Gastrocnemius medialis (tissue), 4 donors: Measurements from ENCODE around the gene TLR9. TPM values are rescaled to one million over a fixed set of nuclear protein-coding genes. Genes with fewer than 3 reads are reported as not detected.

Source experiments
- ATAC-seq, 2 donors: fragments of 150-250 bp; one replicate each; pipeline ENCODE4 v1.9.1; 2016
- DNase-seq, 2 donors: peaks; one replicate each; pipeline ENCODE4 v3.0.0-alpha.2; 2019
- H3K27ac ChIP-seq, 4 donors: fragments of 200-600 bp; sonication (generic); 1 replicate in 1 of 4; 2 replicates in 3 of 4; pipeline ENCODE4 v1.5.1; 2016 to 2018; ENCODE audit warnings: mild to moderate bottlenecking in 2 of 4, moderate library complexity in 1 of 4
- H3K27me3 ChIP-seq, 3 donors: fragments of 200-600 bp; sonication (generic) in 2 of 3; 1 replicate in 1 of 3; 2 replicates in 2 of 3; pipeline versions ENCODE4 v1.5.1 to v1.6.0; 2016 to 2019; ENCODE audit warnings: mild to moderate bottlenecking in 1 of 3, moderate library complexity in 1 of 3
- H3K36me3 ChIP-seq, 2 donors: fragments of 200-600 bp; sonication (generic) in 1 of 2; one replicate each; pipeline ENCODE4 v1.5.1; 2017 to 2018
- H3K4me1 ChIP-seq, 2 donors: fragments of 200-600 bp; sonication (generic) in 1 of 2; one replicate each; pipeline ENCODE4 v1.5.1; 2016 to 2017; ENCODE audit warnings: mild to moderate bottlenecking in 2 of 2
- H3K4me3 ChIP-seq, 4 donors: fragments of 200-600 bp; sonication (generic) in 3 of 4; 1 replicate in 1 of 4; 2 replicates in 3 of 4; pipeline ENCODE4 v1.5.1; 2016 to 2019; ENCODE audit warnings: mild to moderate bottlenecking in 2 of 4
- H3K9me3 ChIP-seq, 3 donors: fragments of 200-600 bp; sonication (generic) in 2 of 3; 1 replicate in 1 of 3; 2 replicates in 2 of 3; pipeline ENCODE4 v1.5.1; 2016 to 2019
- CTCF ChIP-seq, 5 experiments: fragments of 450-650 bp in 3 of 5; fragments of 200-600 bp in 2 of 5; sonication (generic) in 2 of 5; IDR thresholded peaks in 4 of 5; conservative IDR thresholded peaks in 1 of 5; 1 replicate in 4 of 5; 2 replicates in 1 of 5; pipeline ENCODE4 v1.5.1; 2016 to 2019; ENCODE audit warnings: antibody characterized with exemption in 5 of 5, mild to moderate bottlenecking in 3 of 5, moderate library complexity in 3 of 5
- POLR2A ChIP-seq, 2 donors: fragments of 450-650 bp; IDR thresholded peaks; one replicate each; pipeline ENCODE4 v1.6.1; 2017; ENCODE audit warnings: antibody characterized with exemption in 2 of 2, mild to moderate bottlenecking in 2 of 2, moderate library complexity in 2 of 2
- in situ Hi-C, 4 donors: fragments of 200-750 bp; cut with MboI; loops; one replicate each; pipeline versions ENCODE4 v1.15.0 to v1.8.0; 2017; ENCODE audit warnings: low sequenced_read_pairs in 4 of 4
- intact Hi-C: fragments of 100-400 bp; cut with DNase I; formaldehyde crosslinking; loops from one replicate; pipeline ENCODE4 v1.15.1; 2023; ENCODE audit warnings: low total_unique reads
- total RNA-seq, 4 donors: library from RNA; depleted of rRNA; stranded (reverse); fragments of >200 nt; gene quantifications; one replicate each; pipeline versions ENCODE4 v1.1.0 to v1.2.3, GENCODE V29; 2016

The TLR9 gene
- total RNA-seq, 4 donors from 2014 or later = 0.07 to 0.41 (median 0.13) TPM; not detected in 1

- H3K4me1 ChIP-seq = peaks cover 12 to 14% of the 10 kb centered on the region in 2 donors
- peak overlapping the region in 1 of 4 donors; percentile 9 for H3K27ac ChIP-seq
- no peaks in the 10 kb centered on the region for H3K9me3 ChIP-seq
- in situ Hi-C loops = no loop called here
- DNase-seq (peak in 1 of 2 donors; percentile 27), ATAC-seq (peak in 1 of 2 donors; percentile 29)
- H3K4me3 ChIP-seq = no peak overlapping the region
- H3K36me3 ChIP-seq = peaks cover 0 to 87% of the 10 kb centered on the region in 2 donors
- no peaks in the 10 kb centered on the region for H3K27me3 ChIP-seq
- intact Hi-C loops = no loop called here
- TF ChIP-seq CTCF (IDR thresholded peaks at IDR 0.05 in 4 of 5, conservative IDR thresholded peaks at IDR 0.05 in 1 of 5) (no peak), POLR2A (IDR thresholded peaks at IDR 0.05) (no peak)
These were observed 28.2 kb upstream of the TLR9 start for GRCh38 chr3:52253314-52254304.

- H3K27ac ChIP-seq = peak overlapping the region in 1 of 4 donors; percentile 4
- peaks cover 12 to 29% of the 10 kb centered on the region in 2 donors for H3K4me1 ChIP-seq
- no peaks in the 10 kb centered on the region for H3K27me3 ChIP-seq
- H3K36me3 ChIP-seq = peaks cover 0 to 52% of the 10 kb centered on the region in 2 donors
- no peaks in the 10 kb centered on the region for H3K9me3 ChIP-seq
- no peak for TF ChIP-seq CTCF (IDR thresholded peaks at IDR 0.05 in 4 of 5, conservative IDR thresholded peaks at IDR 0.05 in 1 of 5)
- no peak for TF ChIP-seq POLR2A (IDR thresholded peaks at IDR 0.05)
- in situ Hi-C loops = no loop called here
- DNase-seq (no peak), ATAC-seq (no peak)
- intact Hi-C loops = no loop called here
- H3K4me3 ChIP-seq = no peak overlapping the region
These were observed 24.7 kb upstream of the TLR9 start for GRCh38 chr3:52250122-52250521.

- DNase-seq (peak in 1 of 2 donors; percentile 25), ATAC-seq (peak in 1 of 2 donors; percentile 21)
- peak overlapping the region in 2 of 4 donors; percentile 1 to 4 for H3K27ac ChIP-seq
- peaks cover 0 to 47% of the 10 kb centered on the region in 2 donors for H3K36me3 ChIP-seq
- no peak overlapping the region for H3K4me3 ChIP-seq
- H3K4me1 ChIP-seq = peaks cover 12 to 33% of the 10 kb centered on the region in 2 donors
- in situ Hi-C loops = no loop called here
- H3K9me3 ChIP-seq = no peaks in the 10 kb centered on the region
- intact Hi-C loops = no loop called here
- TF ChIP-seq CTCF (IDR thresholded peaks at IDR 0.05 in 4 of 5, conservative IDR thresholded peaks at IDR 0.05 in 1 of 5) = no peak
- TF ChIP-seq POLR2A (IDR thresholded peaks at IDR 0.05) = no peak
- H3K27me3 ChIP-seq = peaks cover 0 to 2% (median 0%) of the 10 kb centered on the region in 3 donors
These were observed 24.2 kb upstream of the TLR9 start for GRCh38 chr3:52249683-52250082.

GRCh38 chr3:52248816-52249547 lies 23.5 kb upstream of the TLR9 start:
- intact Hi-C loops (no loop called here), in situ Hi-C loops (no loop called here)
- Histone ChIP-seq H3K9me3 (no peaks in the 10 kb centered on the region), H3K4me1 (peaks cover 12 to 33% of the 10 kb centered on the region in 2 donors), H3K27ac (peak overlapping the region in 2 of 4 donors; percentile 1 to 32), H3K4me3 (no peak overlapping the region), H3K36me3 (peaks cover 0 to 41% of the 10 kb centered on the region in 2 donors), H3K27me3 (peaks cover 0 to 5% (median 0%) of the 10 kb centered on the region in 3 donors)
- DNase-seq (peak in 1 of 2 donors; percentile 31), ATAC-seq (no peak)
- TF ChIP-seq POLR2A (IDR thresholded peaks at IDR 0.05) (no peak), CTCF (IDR thresholded peaks at IDR 0.05 in 4 of 5, conservative IDR thresholded peaks at IDR 0.05 in 1 of 5) (no peak)
